Measurements from ENCODE around the gene RILPL2.

Gene RILPL2

DNA sequence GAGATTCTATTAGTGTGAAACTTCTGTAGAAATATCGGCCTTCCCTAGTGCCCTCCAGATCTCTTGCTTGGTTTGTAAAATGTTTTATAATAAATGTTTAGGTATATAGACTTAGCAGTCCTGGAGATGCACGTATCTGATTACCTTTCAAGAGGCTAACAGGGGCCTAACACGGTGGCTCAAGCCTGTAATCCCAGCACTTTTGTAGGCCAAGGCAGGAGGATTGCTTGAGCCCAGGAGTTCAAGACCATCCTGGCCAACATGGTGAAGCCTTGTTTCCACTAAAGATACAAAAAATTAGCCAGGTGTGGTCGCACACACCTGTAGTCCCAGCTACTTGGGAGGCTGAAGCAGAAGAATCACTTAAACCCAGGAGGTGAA lies 9.8 kb upstream of the RILPL2 start:
- ATAC-seq: peak; percentile 27; the same call in 2 of the 3 replicates
- TF ChIP-seq TCF4 (CRISPR knock-in tag; IDR thresholded peaks at IDR 0.05; ENCODE audit: borderline replicate concordance) (no peak), GLIS3 (CRISPR knock-in tag; IDR thresholded peaks at IDR 0.05) (0 out of 2 replicates have a peak, but pooled peaks have one; percentile 38), ISL1 (CRISPR knock-in tag; IDR thresholded peaks at IDR 0.05) (0 out of 2 replicates have a peak, but pooled peaks have one; percentile 2), ZC3H10 (CRISPR knock-in tag; IDR thresholded peaks at IDR 0.05) (no peak), ARNTL (CRISPR knock-in tag; IDR thresholded peaks at IDR 0.05; ENCODE audit: borderline replicate concordance, low read depth) (no peak), CSDC2 (CRISPR knock-in tag; IDR thresholded peaks at IDR 0.05) (no peak), SNAI2 (CRISPR knock-in tag; IDR thresholded peaks at IDR 0.05) (no peak)
- TF ChIP-seq, protein P1, sequence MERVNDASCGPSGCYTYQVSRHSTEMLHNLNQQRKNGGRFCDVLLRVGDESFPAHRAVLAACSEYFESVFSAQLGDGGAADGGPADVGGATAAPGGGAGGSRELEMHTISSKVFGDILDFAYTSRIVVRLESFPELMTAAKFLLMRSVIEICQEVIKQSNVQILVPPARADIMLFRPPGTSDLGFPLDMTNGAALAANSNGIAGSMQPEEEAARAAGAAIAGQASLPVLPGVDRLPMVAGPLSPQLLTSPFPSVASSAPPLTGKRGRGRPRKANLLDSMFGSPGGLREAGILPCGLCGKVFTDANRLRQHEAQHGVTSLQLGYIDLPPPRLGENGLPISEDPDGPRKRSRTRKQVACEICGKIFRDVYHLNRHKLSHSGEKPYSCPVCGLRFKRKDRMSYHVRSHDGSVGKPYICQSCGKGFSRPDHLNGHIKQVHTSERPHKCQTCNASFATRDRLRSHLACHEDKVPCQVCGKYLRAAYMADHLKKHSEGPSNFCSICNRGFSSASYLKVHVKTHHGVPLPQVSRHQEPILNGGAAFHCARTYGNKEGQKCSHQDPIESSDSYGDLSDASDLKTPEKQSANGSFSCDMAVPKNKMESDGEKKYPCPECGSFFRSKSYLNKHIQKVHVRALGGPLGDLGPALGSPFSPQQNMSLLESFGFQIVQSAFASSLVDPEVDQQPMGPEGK (CRISPR knock-in tag; IDR thresholded peaks at IDR 0.05; ENCODE audit: borderline replicate concordance): no peak

DNA sequence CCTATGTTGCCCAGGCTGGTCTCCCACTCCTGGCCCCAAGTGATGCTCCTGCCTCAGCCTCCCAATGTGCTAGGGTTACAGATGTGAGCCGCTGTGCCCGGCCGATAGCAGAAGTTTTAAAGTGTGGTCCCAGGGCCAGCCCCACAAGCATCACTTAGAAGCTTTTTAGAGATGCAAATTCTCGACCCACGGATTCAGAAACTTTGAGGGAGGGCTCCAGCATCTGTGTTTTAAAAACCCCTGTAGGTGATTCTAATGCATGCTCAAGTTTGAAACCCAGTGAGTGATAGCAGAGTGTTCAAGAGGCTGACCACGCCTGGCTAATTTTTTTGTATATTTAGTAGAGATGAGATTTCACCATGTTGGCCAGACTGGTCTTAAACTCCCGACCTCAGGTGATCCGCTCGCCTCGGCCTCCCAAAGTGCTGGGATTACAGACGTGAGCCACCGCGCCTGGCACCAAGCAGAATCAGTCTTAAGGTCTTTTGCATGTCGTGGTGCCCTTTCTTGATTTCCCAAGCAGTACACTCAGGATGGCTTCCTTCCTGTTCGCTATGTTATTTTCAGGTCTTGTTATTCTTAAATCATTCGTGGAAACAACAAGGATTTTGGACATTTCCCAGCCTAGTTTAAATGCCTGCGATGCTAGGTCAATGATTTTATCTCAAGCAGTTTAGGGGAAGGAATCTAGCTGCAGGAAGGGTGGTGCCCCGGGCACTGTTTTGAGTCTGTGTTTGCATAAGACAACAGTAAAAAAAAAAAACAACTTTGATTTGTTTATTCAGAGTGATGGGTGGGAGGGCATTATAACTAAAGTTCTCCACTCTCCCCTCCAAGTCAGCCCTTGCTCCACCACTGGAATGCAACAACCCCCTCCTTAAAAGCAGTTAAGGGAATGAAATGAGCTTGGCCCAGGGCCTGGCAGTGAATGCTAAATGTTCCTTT lies 9.2 kb upstream of the RILPL2 start:
- peak; percentile 71 for ATAC-seq
- 0 out of 2 replicates have a peak, but pooled peaks have one; percentile 15 for TF ChIP-seq ISL1 (CRISPR knock-in tag; IDR thresholded peaks at IDR 0.05)
- TF ChIP-seq, protein P2, sequence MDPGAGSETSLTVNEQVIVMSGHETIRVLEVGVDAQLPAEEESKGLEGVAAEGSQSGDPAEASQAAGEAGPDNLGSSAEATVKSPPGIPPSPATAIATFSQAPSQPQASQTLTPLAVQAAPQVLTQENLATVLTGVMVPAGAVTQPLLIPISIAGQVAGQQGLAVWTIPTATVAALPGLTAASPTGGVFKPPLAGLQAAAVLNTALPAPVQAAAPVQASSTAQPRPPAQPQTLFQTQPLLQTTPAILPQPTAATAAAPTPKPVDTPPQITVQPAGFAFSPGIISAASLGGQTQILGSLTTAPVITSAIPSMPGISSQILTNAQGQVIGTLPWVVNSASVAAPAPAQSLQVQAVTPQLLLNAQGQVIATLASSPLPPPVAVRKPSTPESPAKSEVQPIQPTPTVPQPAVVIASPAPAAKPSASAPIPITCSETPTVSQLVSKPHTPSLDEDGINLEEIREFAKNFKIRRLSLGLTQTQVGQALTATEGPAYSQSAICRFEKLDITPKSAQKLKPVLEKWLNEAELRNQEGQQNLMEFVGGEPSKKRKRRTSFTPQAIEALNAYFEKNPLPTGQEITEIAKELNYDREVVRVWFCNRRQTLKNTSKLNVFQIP (CRISPR knock-in tag; IDR thresholded peaks at IDR 0.05; ENCODE audit: borderline replicate concordance, low read depth): no peak

DNA sequence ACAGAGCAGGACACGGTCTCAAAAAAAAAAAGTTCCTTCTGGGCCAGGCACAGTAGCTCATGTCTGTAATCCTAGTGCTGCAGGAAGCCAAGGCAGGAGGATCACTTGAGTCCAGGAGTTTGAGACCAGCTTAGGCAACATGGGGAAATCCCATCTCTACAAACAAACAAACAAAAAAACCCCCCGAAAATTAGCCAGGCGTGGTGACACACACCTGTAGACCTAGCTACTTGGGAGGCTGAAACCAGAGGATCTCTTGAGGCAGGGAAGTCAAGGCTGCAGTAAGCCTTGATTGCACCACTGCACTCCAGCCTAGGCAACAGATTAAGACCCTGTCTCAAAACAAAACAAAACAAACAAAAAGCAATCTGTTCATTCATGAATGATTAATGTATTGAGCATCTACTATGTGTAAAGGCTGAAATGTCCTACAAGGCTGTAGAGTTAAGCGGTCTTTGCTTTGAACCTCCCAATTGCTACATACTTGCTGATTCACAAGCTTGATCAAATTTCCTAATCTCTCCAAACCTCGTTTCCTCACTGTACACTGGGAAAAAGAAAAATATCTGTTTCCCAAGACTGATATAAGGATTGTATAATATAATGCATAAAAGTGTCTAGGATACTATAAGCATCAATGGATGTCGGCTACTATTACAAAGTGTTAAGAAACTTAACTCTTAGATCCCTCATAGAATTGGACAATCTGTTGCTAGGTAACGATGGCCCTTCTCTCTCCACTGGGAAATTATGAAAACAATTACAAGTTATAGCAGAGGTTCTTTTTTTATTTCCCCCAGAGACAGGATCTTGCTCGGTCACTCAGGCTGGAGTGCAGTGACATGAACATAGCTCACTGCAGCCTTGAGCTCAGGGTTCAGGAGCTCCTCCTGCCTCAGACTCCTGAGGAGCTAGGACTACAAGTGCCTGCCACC lies 7.9 kb upstream of the RILPL2 start:
- no peak for ATAC-seq
- TF ChIP-seq CSDC2 (CRISPR knock-in tag; IDR thresholded peaks at IDR 0.05) (no peak), ZNF8 (CRISPR knock-in tag; IDR thresholded peaks at IDR 0.05) (no peak), ZC3H10 (CRISPR knock-in tag; IDR thresholded peaks at IDR 0.05) (no peak), ESRRG (CRISPR knock-in tag; IDR thresholded peaks at IDR 0.05) (no peak), RARB (CRISPR knock-in tag; IDR thresholded peaks at IDR 0.05) (no peak), ZNF565 (CRISPR knock-in tag; conservative IDR thresholded peaks at IDR 0.05; ENCODE audit: low read depth) (no peak), GLIS3 (CRISPR knock-in tag; IDR thresholded peaks at IDR 0.05) (no peak), ARNTL (CRISPR knock-in tag; IDR thresholded peaks at IDR 0.05; ENCODE audit: borderline replicate concordance, low read depth) (no peak), SNAI2 (CRISPR knock-in tag; IDR thresholded peaks at IDR 0.05) (no peak)
- TF ChIP-seq, protein P2 (CRISPR knock-in tag; IDR thresholded peaks at IDR 0.05; ENCODE audit: borderline replicate concordance, low read depth): no peak
- TF ChIP-seq, protein P3, sequence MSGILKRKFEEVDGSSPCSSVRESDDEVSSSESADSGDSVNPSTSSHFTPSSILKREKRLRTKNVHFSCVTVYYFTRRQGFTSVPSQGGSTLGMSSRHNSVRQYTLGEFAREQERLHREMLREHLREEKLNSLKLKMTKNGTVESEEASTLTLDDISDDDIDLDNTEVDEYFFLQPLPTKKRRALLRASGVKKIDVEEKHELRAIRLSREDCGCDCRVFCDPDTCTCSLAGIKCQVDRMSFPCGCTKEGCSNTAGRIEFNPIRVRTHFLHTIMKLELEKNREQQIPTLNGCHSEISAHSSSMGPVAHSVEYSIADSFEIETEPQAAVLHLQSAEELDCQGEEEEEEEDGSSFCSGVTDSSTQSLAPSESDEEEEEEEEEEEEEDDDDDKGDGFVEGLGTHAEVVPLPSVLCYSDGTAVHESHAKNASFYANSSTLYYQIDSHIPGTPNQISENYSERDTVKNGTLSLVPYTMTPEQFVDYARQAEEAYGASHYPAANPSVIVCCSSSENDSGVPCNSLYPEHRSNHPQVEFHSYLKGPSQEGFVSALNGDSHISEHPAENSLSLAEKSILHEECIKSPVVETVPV (CRISPR knock-in tag; IDR thresholded peaks at IDR 0.05): no peak

DNA sequence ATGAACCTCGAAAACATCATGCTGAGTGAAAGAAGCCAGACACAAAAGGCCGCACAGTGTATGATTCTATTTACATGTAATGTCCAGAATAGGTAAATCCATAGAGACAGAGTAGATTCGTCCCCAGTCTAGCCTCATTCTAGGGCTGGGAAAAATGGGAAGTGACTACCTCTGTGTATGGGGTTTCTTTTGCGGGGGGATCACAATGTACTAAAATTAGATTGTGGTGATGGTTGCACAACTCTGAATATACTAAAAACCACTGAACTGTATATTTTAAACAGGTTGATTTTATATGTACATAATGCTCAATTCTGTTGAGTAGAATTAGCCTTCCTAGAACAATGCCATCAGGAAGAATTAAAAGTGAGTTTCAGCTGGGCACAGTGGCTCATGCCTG lies 6.3 kb upstream of the RILPL2 start:
- no peak for ATAC-seq

More for the DNA sequence above, 6.3 kb upstream of the RILPL2 start:
- no peak for TF ChIP-seq CSDC2 (CRISPR knock-in tag; IDR thresholded peaks at IDR 0.05)
- TF ChIP-seq, protein P4, sequence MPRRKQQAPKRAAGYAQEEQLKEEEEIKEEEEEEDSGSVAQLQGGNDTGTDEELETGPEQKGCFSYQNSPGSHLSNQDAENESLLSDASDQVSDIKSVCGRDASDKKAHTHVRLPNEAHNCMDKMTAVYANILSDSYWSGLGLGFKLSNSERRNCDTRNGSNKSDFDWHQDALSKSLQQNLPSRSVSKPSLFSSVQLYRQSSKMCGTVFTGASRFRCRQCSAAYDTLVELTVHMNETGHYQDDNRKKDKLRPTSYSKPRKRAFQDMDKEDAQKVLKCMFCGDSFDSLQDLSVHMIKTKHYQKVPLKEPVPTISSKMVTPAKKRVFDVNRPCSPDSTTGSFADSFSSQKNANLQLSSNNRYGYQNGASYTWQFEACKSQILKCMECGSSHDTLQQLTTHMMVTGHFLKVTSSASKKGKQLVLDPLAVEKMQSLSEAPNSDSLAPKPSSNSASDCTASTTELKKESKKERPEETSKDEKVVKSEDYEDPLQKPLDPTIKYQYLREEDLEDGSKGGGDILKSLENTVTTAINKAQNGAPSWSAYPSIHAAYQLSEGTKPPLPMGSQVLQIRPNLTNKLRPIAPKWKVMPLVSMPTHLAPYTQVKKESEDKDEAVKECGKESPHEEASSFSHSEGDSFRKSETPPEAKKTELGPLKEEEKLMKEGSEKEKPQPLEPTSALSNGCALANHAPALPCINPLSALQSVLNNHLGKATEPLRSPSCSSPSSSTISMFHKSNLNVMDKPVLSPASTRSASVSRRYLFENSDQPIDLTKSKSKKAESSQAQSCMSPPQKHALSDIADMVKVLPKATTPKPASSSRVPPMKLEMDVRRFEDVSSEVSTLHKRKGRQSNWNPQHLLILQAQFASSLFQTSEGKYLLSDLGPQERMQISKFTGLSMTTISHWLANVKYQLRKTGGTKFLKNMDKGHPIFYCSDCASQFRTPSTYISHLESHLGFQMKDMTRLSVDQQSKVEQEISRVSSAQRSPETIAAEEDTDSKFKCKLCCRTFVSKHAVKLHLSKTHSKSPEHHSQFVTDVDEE (CRISPR knock-in tag; IDR thresholded peaks at IDR 0.05): no peak
- TF ChIP-seq ZNF565 (CRISPR knock-in tag; conservative IDR thresholded peaks at IDR 0.05; ENCODE audit: low read depth): no peak

Measured in SK-N-SH treated with all-trans-retinoic acid at 6 μM for 48 hours (cell line).